D721Med (cell line): ENCODE results near the gene RMC1.
"Not testable (repeated sequence)": the region's sequence is repeated elsewhere in the genome, so short reads cannot be mapped to it uniquely, and the experiment has no call there.

Experiments
- DNase-seq: peaks from one replicate; pipeline ENCODE4 v3.0.0; 2011; ENCODE audit warnings: low spot score; ENCODE audit not compliant: insufficient read length
- FAIRE-seq: peaks from 2 replicates; lab custom pipeline; 2011; peaks lifted over from hg19 to GRCh38; lab: Jason Lieb, UNC
- TF ChIP-seq, protein P1 (sequence below): IDR thresholded peaks from 2 replicates; pipeline ENCODE4 v1.5.1; 2012; ENCODE audit warnings: mild to moderate bottlenecking, control low read depth; ENCODE audit not compliant: insufficient read depth; ENCODE audit errors: missing control alignments

Gene RMC1

DNA sequence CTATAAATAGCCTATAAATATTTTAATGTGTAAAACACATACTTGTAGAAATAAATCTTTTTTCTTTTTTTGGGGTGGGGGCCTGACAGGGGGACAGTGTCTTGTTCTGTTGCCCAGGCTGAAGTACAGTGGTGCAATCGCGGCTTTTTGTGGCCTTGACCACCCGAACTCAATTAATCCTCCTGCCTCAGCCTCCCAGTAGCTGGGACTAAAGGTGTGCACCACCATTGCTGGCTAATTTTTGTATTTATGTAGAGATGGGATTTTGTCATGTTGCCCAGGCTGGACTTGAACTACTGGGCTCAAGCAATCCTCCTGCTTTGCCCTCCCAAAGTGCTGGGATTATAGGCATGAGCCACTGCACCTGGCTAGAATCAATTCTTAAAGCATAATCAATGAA is 45.4 kb downstream of the RMC1 start:
- TF ChIP-seq, protein P1, sequence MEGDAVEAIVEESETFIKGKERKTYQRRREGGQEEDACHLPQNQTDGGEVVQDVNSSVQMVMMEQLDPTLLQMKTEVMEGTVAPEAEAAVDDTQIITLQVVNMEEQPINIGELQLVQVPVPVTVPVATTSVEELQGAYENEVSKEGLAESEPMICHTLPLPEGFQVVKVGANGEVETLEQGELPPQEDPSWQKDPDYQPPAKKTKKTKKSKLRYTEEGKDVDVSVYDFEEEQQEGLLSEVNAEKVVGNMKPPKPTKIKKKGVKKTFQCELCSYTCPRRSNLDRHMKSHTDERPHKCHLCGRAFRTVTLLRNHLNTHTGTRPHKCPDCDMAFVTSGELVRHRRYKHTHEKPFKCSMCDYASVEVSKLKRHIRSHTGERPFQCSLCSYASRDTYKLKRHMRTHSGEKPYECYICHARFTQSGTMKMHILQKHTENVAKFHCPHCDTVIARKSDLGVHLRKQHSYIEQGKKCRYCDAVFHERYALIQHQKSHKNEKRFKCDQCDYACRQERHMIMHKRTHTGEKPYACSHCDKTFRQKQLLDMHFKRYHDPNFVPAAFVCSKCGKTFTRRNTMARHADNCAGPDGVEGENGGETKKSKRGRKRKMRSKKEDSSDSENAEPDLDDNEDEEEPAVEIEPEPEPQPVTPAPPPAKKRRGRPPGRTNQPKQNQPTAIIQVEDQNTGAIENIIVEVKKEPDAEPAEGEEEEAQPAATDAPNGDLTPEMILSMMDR: no peak
- FAIRE-seq (no peak), DNase-seq (no peak)

DNA sequence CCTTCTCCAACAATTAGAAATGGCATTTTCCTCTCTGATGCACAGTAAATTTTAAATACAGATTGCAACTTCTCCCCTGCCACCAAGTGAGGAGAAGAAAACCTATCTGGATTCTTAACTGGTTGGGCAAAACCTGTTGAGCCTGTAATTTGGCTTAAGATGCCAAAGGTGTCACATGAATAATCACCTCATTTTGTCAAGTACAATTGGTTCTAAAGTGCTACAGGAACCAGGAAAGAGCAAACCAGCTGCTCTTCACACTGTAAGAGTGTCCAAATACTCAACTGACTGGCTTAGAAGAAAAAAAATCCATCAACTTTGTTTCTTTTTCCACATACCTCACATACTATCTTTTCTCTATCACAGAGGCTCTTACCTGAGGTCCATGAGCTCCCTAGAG is 47.6 kb downstream of the RMC1 start:
- DNase-seq (no peak), FAIRE-seq (no peak)
- TF ChIP-seq, protein P1: no peak

DNA sequence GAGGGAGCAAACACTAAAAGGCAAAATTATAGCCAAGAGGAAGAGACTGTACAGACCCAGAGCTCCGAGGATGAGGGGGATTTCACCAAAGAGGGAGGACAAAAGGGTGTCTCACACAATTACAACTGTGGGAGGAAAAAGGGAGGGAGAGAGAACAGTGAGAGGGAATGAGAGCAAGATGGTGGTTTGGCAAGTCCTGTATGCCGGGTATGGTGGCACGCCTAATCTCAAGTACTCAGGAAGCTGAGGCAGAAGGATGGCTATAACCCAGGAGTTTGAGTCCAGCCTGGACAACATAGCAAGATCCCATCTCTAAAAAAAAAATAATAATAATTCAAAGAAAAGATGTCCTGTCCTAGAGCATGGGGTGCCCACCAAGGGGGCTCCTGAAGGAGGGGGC is 48.7 kb downstream of the RMC1 start:
- no peak for DNase-seq
- TF ChIP-seq, protein P1: no peak
- FAIRE-seq: no peak

DNA sequence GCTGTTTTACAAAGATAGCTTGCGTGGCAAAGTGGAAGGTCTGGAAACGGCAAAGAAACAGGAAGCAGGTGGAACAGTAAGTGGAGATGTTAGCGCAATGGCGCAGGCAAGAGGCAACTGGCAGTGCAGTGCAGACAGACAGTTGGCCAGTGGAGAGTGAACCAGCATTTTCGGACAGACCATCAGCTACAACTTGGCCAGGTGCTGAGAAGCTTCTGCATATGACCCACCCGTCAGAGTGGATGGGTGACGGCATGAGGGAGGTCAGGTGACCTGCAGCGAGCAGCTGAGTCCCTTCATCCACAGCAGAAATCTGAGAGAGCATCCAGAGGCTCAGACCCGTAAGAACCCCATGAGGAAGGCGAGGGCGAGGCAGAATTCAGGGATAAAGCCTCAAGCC is 49.2 kb downstream of the RMC1 start:
- DNase-seq (no peak), FAIRE-seq (no peak)
- TF ChIP-seq, protein P1: no peak

DNA sequence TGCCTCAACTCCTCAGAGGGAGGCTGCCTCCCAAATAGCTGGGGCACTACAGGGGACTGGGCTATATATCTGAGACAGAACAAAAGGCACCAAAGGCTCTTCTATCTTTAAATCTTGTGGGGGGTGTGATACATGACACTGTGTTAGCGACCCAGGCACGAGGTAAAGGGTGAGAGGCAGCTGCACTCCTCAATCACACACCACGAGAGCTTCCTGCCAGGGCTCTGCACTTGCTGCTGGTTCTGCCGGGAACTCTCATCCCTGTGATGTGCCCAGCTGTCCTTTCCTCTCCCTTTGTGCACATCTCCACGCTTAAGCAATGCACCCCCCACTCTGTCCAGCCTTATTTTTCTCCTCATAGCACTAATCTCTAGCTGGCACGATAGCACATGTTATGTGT is 50.6 kb downstream of the RMC1 start:
- FAIRE-seq (no peak), DNase-seq (no peak)
- TF ChIP-seq, protein P1: no peak

DNA sequence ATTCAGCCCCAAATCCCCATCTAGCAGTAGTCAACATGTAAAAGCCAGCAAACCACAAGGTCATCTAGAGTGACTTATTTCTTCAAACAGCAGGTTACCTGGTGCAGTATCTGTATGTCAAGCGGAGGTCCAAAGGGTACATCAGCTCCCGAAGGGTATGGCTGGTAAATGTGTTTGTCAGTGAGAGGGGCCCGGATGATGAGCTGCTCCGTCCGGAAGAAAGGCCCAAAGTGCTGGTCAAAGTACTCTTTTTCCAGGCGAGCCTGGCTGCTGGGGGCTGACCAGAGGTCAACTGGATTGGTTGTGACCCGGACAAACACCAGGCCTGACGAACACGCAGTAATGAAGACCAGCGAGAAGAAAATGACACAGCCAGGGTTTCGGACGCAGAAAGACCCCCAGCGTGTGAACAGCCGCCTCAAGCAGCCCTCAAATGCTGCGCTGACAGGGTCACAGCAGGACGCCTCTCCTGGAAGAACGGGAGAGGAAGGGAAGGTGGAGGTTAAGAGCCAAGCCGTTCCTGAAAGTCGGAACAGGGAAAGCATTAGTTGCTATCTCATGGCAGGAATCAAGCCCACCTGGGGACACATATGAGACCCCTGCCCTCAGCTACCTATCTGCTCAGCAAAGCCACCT is 53.0 kb downstream of the RMC1 start:
- TF ChIP-seq, protein P1: no peak
- DNase-seq: no peak
- FAIRE-seq: no peak

DNA sequence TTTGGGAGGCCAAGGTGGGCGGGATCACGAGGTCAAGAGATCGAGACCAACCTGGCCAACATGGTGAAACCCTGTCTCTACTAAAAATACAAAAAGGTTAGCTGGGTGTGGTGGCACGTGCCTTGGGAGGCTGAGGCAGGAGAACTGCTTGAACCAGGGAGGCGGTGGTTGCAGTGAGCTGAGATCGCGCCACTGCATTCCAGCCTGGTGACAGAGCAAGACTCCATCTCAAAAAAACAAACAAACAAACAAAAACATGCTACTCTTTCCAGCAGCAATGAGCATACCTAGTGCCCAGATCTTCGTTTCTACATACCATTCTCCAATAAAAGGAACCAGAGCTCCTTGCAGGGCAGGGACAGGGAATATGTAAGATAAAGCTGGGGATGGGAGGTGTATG is 54.2 kb downstream of the RMC1 start:
- FAIRE-seq, DNase-seq: not testable (repeated sequence)

DNA sequence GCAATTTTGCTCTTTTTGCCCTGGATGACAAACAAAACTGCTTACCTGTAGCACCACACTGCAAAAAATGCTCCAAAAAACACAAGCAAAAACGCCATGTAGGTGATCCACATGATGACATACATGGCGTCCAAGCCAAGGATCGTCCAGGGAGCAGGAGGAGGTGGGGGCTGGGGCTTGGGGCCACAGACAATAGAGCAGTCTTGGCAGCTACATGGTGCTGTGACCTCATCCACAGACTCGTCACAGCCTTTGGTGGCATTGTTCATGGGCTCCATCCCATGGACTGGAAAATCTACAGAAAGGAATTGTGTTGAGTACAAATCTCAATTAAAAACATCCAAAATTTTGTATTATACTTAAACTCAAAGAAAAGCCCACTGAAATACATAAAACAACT is 56.9 kb downstream of the RMC1 start:
- DNase-seq (no peak), FAIRE-seq (no peak)
- TF ChIP-seq, protein P1: no peak
